ENCODE data around the gene KIF16B.

KIF16B gene

DNA sequence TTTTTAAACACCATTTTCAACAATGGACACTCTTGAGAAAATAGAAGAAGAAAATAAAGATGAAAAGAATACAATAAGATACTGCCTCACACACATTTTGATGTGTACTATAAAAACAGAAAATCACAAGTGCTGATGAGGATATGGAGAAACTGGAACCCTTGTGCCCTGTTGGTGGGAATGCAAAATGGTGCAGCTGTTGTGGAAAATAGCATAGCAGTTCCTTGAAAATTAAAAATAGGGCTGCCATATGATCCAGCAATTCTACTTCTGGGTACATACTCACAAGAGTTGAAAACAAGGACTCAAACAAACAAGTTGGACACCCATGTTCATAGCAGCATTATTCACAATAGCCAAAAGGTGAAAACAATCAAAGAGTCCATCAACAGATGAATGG is 173.0 kb downstream of the KIF16B start:
- DNase-seq (ENCODE audit: low spot score) = no peak

DNA sequence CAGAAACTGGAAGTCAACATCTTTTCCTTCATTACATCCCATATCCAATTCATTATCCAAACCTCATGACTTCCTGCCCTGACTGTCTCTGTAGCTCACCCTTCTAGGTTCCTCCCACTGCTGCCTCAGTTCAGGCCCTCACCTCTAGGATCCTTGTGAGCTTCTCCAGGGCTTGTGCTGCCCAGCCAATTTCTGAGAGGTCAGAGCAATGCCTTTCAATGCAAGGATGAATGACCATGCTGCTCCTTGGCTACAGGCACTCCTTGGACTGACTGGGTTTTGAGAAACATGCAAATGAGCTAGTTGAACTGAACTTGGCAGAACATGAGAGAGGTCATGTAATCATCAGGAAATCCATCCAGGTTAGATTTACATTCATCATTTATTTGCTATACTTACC is 173.4 kb downstream of the KIF16B start:
- no peak for DNase-seq (ENCODE audit: low spot score)

- DNase-seq (ENCODE audit: low spot score) = no peak
Measured at GRCh38 chr20:16397086-16397485, 176.2 kb downstream of the KIF16B start.

GRCh38 chr20:16395366-16395765 is 177.9 kb downstream of the KIF16B start:
- no peak for DNase-seq (ENCODE audit: low spot score)

DNA sequence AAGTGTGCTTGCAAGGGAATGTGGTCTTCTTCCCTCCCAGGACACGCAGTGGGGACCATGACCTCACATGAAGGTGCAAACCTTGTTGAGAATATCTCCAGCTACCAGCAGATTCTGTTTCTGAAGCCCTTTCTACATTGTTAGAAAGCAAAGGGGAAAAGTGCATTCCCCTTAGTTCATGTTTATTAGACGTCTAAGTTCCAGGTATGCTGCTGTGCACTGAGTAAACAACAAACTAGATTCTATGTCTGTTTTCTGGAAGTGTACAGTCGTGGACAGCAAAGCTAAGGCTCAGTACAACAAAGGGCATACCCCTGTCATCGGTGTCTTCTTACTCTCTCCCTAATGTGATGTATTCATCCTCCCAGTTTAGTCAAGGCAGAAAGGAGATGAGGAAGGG is 178.5 kb downstream of the KIF16B start:
- no peak for DNase-seq (ENCODE audit: low spot score)

DNA sequence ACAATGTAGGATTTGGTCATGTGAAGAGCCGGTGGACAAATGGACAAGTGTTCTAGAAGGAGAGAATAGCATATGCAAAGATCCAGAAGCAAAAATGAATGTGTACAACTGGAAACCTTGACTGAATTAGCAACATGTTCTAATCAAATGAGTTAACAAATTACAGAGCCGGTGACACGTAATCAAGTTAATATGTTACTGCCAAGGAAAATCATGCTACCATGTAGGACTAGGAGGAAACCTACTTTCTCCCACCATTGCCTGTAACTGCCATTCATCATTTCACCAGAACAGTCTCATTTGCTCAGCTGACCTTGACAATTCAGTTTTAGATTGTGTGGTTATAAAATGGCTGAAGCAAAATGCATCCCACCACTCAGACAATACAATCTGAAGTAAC is 179.4 kb downstream of the KIF16B start:
- no peak for DNase-seq (ENCODE audit: low spot score)

- no peak for DNase-seq (ENCODE audit: low spot score)
Measured at GRCh38 chr20:16393297-16393696, 180.0 kb downstream of the KIF16B start.

- DNase-seq (ENCODE audit: low spot score) = no peak
Measured at GRCh38 chr20:16392346-16392745, 180.9 kb downstream of the KIF16B start.

DNA sequence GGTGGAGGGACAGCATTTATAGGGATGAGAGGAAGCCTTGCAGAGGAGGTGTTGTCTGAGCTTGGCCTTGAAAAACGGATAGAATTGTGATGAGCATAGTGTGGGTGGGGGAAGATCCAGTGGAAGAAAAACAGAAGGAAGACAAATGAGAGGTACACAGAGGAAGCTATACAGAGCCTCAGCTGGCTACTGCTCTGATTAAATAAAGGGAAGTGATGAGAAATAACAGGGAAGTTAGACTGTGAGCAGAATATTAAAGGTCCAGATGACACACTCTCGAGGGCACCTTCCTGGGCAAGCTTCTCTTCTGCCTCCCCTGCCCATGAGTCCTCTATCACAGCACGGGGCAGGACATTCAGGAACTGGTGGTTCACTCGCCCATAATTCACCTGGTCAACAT is 182.3 kb downstream of the KIF16B start:
- DNase-seq (ENCODE audit: low spot score) = no peak

DNA sequence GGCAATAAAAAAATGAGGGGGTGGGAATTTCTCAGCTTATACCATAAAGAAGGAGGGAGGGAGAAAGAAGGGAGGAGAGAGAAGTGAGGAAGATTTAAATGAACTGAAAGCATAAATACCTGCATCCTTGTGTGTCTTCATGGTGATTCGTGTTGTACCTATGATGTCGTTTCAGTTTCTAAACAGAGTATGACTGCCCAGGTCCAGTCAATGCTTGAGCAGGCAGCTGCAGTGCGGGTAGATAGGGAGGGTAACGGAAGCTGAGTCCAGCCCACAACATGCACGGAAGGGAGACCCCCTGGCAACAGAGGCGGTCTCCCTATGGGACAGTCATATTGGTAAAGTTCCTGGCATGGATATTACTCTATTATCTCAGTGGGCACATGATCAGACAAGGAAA is 184.5 kb downstream of the KIF16B start:
- no peak for DNase-seq (ENCODE audit: low spot score)

GRCh38 chr20:16387666-16388065 is 185.6 kb downstream of the KIF16B start:
- no peak for DNase-seq (ENCODE audit: low spot score)

DNA sequence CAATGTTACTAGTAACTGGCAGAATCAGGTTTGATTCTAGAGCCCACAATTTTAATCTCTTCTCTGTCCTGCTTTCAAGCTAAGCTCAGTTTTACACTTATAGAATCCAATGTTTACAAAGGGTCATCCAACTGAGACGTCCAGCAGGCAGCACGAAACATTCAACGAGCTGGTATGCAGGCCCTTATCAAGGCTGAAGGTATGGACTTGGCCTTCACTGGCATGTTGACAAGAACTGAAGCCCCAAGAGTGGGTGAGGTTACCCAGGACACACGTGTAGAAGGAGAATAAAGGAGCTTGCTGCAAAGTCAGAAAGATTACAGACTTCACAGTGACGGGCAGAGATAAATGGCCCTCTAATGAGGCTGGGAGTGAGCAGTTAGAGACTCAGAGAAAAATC is 187.4 kb downstream of the KIF16B start:
- no peak for DNase-seq (ENCODE audit: low spot score)

GRCh38 chr20:16385462-16385861 is 187.8 kb downstream of the KIF16B start:
- DNase-seq (ENCODE audit: low spot score) = no peak

DNA sequence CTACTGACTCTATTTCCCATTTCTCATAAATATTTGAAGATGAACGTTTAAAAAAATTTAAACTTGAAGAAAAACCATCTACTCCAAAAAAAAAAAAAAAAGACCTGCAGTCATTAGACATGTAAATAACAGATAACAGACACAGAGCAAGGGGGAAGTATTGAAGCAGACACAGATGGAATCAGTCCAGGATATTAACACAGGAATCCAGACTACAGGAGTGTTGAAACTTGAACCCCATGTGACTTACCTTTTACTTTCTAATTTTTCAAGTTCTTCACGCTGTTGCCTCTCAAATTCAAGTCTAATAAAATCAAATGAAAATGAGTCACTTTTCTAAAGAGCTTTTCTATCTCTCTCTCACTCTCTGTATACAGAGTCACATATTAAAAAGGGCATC is 191.8 kb downstream of the KIF16B start:
- DNase-seq (ENCODE audit: low spot score) = no peak

DNA sequence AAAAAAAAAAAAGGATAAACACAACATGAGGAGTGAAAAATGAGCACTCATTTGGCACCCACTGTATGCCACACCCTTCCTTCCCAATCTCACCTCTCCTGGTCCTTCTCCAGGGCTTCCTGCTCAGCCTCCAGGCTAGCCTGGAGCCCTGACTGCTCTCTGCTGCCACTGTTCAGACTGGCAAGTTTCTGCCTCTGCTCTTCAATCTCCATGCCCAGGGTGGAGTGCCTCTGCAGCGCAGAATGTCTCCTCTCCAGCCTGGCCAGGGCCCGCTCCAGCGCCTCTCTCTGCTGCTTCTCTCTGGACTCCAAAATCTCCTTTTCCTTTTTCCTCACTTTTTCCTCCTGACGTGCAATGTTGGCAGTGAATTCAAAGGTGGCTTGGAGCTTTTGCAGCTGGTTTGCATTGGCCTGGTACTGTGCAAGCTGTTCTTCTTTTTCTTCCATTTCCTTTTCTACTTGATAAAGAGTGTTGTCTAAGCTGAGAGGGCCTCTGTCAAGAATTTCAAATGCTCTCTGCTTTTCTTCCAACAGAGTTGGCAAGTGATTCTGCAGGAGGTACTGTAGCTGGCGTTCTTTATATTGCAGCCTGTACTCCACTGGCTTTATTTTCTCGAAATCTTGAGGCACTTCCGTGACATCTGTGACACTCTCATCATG is 194.4 kb downstream of the KIF16B start:
- no peak for DNase-seq (ENCODE audit: low spot score)

DNA sequence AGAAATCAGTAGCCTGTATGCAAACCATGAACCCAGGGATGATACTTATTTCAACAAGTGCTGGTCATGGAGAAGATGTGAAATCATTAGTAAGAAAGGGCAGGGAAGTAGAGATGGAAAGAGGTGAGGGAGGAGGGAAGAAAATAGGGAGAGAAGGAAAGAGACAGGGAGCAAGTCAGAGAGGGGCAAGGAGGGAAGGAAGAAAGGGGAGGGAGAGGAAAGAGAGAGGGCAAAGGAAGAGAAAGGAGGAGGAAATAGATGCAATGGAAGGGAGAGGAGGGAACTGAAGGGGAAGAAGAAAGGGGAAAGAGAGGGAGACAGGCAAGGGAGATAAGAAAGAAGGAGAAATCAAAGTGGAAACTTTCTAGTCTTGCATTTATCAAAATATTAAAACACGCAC is 195.1 kb downstream of the KIF16B start:
- DNase-seq (ENCODE audit: low spot score) = no peak

GRCh38 chr20:16369441-16369840 is 203.8 kb downstream of the KIF16B start:
- no peak for DNase-seq (ENCODE audit: low spot score)

- no peak for DNase-seq (ENCODE audit: low spot score)
Measured at GRCh38 chr20:16368645-16369292, 204.5 kb downstream of the KIF16B start.

GRCh38 chr20:16367948-16368560 is 205.2 kb downstream of the KIF16B start:
- DNase-seq (ENCODE audit: low spot score) = no peak

GRCh38 chr20:16366529-16366928 is 206.7 kb downstream of the KIF16B start:
- DNase-seq (ENCODE audit: low spot score) = no peak

DNA sequence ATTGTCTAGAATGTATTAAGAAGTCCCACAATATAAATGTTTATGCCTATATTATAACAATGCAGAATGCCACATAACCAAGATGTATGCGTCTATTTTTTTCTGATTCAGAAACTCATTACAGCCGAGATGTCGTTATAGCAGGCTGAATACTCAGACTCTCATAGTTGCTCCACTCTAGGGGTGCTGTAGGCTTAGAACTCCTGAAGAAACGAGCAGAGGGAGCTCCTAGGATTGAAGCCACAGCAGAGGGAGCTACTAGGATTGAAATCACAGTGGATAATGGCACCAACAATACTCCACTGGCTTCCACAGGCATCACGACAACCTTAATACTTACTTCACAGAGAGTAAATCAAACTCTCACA is 208.9 kb downstream of the KIF16B start:
- no peak for DNase-seq (ENCODE audit: low spot score)

GRCh38 chr20:16363506-16364319 is 209.5 kb downstream of the KIF16B start:
- no peak for DNase-seq (ENCODE audit: low spot score)

DNA sequence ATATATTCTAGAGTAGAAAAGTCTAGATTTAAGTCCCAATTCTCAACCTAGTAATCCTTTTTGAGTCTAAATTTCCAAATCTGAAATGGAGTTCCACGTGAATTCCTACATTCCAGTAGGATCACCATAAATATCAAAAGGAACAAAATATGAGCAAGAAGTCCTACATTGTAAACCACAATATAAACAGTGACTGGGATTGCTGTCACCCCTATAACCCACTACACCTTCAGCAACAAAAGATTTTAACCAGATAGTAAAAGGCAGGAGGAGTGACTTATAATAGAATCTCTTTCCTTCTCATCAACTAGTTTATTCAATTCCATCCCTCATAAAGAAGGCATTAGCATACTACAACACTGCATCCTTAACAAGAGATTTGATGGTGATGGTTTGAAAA is 210.6 kb downstream of the KIF16B start:
- DNase-seq (ENCODE audit: low spot score) = no peak
